GM12874 (cell line): ENCODE measurements around the gene SLC44A5.

ENCODE experiments used
- TF ChIP-seq, protein P1 (sequence below): IDR thresholded peaks from 2 replicates; pipeline ENCODE4 v1.5.1; 2011; ENCODE audit warnings: low read depth, mild to moderate bottlenecking, control low read depth, low read length, moderate library complexity; ENCODE audit not compliant: insufficient read depth

Gene SLC44A5

DNA sequence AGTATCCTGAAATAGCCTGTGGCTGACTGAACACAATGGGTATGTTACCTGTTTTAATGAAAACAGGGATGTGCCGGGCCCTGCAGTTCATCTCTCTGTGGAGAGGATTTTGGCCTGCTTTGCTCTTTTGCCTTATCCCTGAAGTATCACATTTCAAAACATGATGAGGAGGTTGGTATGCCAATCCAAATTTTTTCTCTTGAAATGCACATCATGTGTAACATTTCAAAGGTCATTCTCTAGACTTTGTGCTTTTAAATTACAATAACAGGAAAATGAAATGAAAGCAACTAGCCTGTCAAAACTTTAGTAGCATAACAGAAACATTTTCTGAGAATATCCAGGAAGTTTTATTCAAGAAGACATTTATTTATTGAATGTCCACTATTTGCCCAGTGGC, 118.9 kb downstream of the SLC44A5 start:
- TF ChIP-seq, protein P1, sequence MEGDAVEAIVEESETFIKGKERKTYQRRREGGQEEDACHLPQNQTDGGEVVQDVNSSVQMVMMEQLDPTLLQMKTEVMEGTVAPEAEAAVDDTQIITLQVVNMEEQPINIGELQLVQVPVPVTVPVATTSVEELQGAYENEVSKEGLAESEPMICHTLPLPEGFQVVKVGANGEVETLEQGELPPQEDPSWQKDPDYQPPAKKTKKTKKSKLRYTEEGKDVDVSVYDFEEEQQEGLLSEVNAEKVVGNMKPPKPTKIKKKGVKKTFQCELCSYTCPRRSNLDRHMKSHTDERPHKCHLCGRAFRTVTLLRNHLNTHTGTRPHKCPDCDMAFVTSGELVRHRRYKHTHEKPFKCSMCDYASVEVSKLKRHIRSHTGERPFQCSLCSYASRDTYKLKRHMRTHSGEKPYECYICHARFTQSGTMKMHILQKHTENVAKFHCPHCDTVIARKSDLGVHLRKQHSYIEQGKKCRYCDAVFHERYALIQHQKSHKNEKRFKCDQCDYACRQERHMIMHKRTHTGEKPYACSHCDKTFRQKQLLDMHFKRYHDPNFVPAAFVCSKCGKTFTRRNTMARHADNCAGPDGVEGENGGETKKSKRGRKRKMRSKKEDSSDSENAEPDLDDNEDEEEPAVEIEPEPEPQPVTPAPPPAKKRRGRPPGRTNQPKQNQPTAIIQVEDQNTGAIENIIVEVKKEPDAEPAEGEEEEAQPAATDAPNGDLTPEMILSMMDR = no peak

DNA sequence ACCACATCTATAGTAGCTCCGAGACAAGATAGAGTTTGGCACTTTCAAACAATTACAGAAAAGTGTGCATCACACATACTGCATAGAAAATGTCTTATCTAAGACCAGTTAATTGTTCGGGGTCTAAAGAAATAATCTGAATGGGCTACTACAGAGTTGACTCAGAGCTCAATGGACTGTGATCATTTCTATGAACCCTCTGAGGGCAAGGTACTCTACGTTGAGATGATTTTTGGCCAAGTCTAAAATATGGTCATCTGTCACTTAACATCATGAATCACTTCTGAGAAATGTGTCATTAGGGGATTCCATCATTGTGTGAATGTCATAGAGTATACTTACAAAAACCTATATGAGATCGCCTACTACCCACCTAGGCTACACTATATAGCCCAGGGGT, 123.5 kb downstream of the SLC44A5 start:
- TF ChIP-seq, protein P1 = no peak

DNA sequence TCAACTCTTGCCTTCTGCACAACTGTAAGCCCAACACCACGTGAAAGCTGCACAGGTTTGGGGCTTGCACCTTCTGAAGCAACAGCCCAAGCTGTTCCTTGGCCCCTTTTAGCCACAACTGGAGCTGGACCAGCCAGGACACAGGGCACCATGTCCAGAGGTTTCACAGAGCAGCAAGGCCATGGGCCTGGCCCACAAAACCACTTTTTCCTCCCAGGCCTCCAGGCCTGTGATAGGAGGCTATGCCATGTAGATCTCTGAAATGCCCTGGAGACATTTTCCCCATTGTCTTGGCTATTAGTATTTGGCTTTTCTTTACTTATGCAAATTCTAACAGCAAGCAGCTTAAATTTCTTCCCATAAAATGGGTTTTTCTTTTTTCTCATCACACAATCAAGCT, 126.1 kb downstream of the SLC44A5 start:
- TF ChIP-seq, protein P1 = no peak

DNA sequence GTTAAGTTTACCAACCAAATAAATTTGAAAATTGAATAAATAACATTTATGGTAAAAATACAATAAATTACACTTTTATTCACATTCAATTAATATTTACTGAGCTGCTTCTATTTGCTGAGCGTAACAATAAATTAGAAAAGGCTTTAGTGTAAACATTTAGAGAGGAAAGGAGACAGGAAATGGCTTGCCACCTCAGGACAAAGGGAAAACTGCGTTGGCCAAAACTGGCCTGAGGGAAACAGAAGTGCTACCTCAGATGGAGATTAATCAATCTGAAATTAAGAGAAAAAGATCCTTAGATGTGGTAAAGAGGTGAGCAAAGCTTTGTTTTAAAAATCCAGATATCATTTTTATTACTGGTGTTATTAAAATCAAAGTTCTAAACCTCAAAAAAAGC, 128.0 kb downstream of the SLC44A5 start:
- TF ChIP-seq, protein P1 = no peak

DNA sequence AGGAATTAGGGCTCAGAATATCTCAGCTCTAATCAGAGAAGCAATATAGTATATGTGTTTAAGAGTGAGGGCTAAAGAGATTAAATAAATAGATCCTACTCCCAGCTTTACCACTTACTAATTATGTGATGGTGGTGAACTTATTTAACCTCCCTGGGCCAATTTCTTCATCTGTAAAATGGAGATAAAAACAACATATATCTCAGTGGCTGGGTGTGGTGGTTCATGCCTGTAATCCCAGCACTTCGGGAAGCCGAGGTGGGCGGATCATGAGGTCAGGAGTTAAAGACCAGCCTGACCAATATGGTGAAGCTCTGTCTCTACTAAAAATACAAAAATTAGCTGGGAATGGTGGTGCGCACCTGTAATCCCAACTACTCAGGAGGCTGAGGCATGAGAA, 135.2 kb downstream of the SLC44A5 start:
- TF ChIP-seq, protein P1 = no peak

DNA sequence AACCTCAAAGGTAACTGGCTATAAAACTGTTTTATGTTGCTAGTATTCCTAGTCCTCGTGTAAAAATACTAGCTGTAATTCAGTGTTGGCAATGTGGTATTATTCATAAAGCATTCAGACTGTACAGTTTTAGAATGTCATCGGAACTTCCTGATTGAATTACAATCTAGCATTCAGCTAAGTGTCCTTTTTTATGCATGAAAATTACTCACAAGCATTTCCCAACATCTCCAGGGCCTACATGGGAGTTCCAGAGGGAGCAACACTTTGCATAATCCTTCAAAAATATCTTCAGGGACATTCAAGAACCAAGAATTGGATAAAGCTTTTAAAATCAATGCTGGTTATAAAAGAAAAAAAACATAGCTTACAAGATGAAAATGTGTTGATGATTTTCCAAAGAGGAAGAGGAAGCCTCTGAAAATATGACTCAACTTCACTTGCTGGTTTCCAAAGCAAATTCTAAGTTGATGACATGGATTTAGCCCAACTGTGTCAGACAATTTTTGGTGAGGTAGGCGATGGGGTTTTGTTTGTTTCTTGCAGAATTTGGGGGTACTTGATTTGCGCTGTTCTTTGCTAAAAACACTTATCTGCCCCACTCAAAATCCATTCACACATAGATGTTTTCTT, 137.8 kb downstream of the SLC44A5 start:
- TF ChIP-seq, protein P1 = no peak

DNA sequence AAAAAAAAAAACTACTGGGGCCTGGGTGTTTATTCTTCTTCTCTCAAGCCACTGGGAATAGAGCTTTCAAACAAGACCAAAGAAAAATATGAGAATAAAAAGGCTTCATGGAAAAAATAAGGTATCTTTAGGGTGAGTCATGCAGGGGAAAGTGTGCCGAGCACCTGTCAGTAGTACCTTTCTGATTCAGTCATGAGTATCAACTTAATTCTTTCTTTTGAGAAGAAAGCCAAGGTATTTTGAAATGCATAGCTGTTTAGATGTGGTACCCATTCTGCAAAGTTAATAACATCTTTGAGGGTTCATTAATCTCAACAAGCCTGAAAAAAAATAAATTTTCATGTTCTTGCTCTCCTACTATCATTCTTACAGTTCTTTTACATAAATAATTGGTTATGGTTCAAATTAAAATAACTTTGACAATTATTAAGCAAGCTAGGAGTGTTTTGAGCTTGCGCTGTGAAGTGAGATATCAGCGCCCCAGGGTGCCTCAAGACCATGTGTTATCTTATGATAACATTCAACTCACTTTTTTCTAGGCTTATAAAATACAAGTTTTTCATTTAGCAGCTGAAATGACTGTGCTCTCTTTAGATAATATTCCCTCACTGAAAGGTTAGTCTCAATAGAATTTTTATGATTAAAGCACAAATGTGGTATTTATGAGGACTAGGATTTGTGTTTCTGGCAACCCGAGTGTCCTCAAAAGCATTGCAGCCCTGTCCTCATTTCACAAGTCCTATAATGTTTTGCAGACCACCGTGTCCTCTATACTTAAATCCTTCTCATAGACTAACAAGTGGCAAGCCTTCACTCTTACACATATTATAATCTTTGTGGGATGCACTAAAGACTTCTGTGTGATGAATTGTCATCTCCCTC, 138.6 kb downstream of the SLC44A5 start:
- TF ChIP-seq, protein P1 = no peak
